ENCODE data around the gene CACNA2D3. TPM values are rescaled to one million over a fixed set of nuclear protein-coding genes. Genes with fewer than 3 reads are reported as not detected.

Gene CACNA2D3
- total RNA-seq, 1 experiment from 2014 or later = not detected

- TF ChIP-seq CTCF (conservative IDR thresholded peaks at IDR 0.05; ENCODE audit: low read depth, low read length) = no peak
- TF ChIP-seq EZH2phosphoT487 (IDR thresholded peaks at IDR 0.05; ENCODE audit: borderline replicate concordance, low read length) = no peak
- no peak for TF ChIP-seq EZH2 (IDR thresholded peaks at IDR 0.05; ENCODE audit: low read length, unreplicated experiment)
- H3K27ac ChIP-seq (ENCODE audit: low read length) = no peak overlapping the region
- POLR2A ChIA-PET (ENCODE audit: unreplicated experiment) = no interaction called here
- CTCF ChIA-PET = no interaction called here
- ATAC-seq = no peak
- no peak overlapping the region for H2AFZ ChIP-seq (ENCODE audit: low read length)
- no peak overlapping the region for H3K9ac ChIP-seq (ENCODE audit: low read length)
- no TSS peak for BruUV-seq (replicated peaks)
- no peaks in the 10 kb centered on the region for H3K9me3 ChIP-seq (ENCODE audit: low read length)
- H3K36me3 ChIP-seq (ENCODE audit: low read depth, low read length) = no peaks in the 10 kb centered on the region
- H3K4me3 ChIP-seq (ENCODE audit: low read length) = no peak overlapping the region
- H3K27me3 ChIP-seq (ENCODE audit: low read length) = no peaks in the 10 kb centered on the region
- no peaks in the 10 kb centered on the region for H4K20me1 ChIP-seq (ENCODE audit: low read length)
- H3K4me2 ChIP-seq (ENCODE audit: low read length) = no peak overlapping the region
- no peak for DNase-seq
- H3K9me2 ChIP-seq (replicated peaks; ENCODE audit: low read length) = no peaks in the 10 kb centered on the region
- H3K4me1 ChIP-seq (ENCODE audit: insufficient read depth, low read length) = no peaks in the 10 kb centered on the region
- intact Hi-C loops (cut with micrococcal nuclease) = no loop called here
- H3F3A ChIP-seq (ENCODE audit: low read length, unreplicated experiment) = no peaks in the 10 kb centered on the region
- no peaks in the 10 kb centered on the region for H3K79me2 ChIP-seq (ENCODE audit: low read length)
Measured at GRCh38 chr3:54591157-54591556, 468.8 kb downstream of the CACNA2D3 start.

GRCh38 chr3:54593653-54594052 lies 471.3 kb downstream of the CACNA2D3 start:
- intact Hi-C loops (cut with micrococcal nuclease) = no loop called here
- H3F3A ChIP-seq (ENCODE audit: low read length, unreplicated experiment) = no peaks in the 10 kb centered on the region
- POLR2A ChIA-PET (ENCODE audit: unreplicated experiment) = no interaction called here

GRCh38 chr3:54596087-54596486 lies 473.7 kb downstream of the CACNA2D3 start:
- Histone ChIP-seq H3K9me2 (replicated peaks; ENCODE audit: low read length) (no peaks in the 10 kb centered on the region), H2AFZ (ENCODE audit: low read length) (no peak overlapping the region), H3K9me3 (ENCODE audit: low read length) (no peaks in the 10 kb centered on the region), H3K79me2 (ENCODE audit: low read length) (no peaks in the 10 kb centered on the region), H4K20me1 (ENCODE audit: low read length) (no peaks in the 10 kb centered on the region), H3K4me1 (ENCODE audit: insufficient read depth, low read length) (no peaks in the 10 kb centered on the region), H3K4me2 (ENCODE audit: low read length) (no peak overlapping the region), H3K27ac (ENCODE audit: low read length) (no peak overlapping the region), H3K36me3 (ENCODE audit: low read depth, low read length) (no peaks in the 10 kb centered on the region), H3K27me3 (ENCODE audit: low read length) (peaks cover 33% of the 10 kb centered on the region), H3F3A (ENCODE audit: low read length, unreplicated experiment) (no peaks in the 10 kb centered on the region), H3K4me3 (ENCODE audit: low read length) (no peak overlapping the region), H3K9ac (ENCODE audit: low read length) (no peak overlapping the region)
- TF ChIP-seq EZH2phosphoT487 (IDR thresholded peaks at IDR 0.05; ENCODE audit: borderline replicate concordance, low read length) = no peak
- no peak for TF ChIP-seq CTCF (conservative IDR thresholded peaks at IDR 0.05; ENCODE audit: low read depth, low read length)
- no peak for TF ChIP-seq EZH2 (IDR thresholded peaks at IDR 0.05; ENCODE audit: low read length, unreplicated experiment)
- POLR2A ChIA-PET (ENCODE audit: unreplicated experiment) = no interaction called here
- DNase-seq (no peak), ATAC-seq (no peak)
- intact Hi-C loops (cut with micrococcal nuclease) = no loop called here
- no TSS peak for BruUV-seq (replicated peaks)
- CTCF ChIA-PET = no interaction called here

More at GRCh38 chr3:54593653-54594052, 471.3 kb downstream of the CACNA2D3 start:
- ATAC-seq (no peak), DNase-seq (no peak)
- Histone ChIP-seq H2AFZ (ENCODE audit: low read length) (no peak overlapping the region), H3K4me2 (ENCODE audit: low read length) (no peak overlapping the region), H3K9me2 (replicated peaks; ENCODE audit: low read length) (no peaks in the 10 kb centered on the region), H3K9me3 (ENCODE audit: low read length) (no peaks in the 10 kb centered on the region), H3K27ac (ENCODE audit: low read length) (no peak overlapping the region), H3K4me3 (ENCODE audit: low read length) (no peak overlapping the region), H3K36me3 (ENCODE audit: low read depth, low read length) (no peaks in the 10 kb centered on the region), H3K4me1 (ENCODE audit: insufficient read depth, low read length) (no peaks in the 10 kb centered on the region), H3K27me3 (ENCODE audit: low read length) (peaks cover 9% of the 10 kb centered on the region), H4K20me1 (ENCODE audit: low read length) (no peaks in the 10 kb centered on the region), H3K9ac (ENCODE audit: low read length) (no peak overlapping the region), H3K79me2 (ENCODE audit: low read length) (no peaks in the 10 kb centered on the region)
- TF ChIP-seq EZH2phosphoT487 (IDR thresholded peaks at IDR 0.05; ENCODE audit: borderline replicate concordance, low read length) = no peak
- no peak for TF ChIP-seq CTCF (conservative IDR thresholded peaks at IDR 0.05; ENCODE audit: low read depth, low read length)
- no peak for TF ChIP-seq EZH2 (IDR thresholded peaks at IDR 0.05; ENCODE audit: low read length, unreplicated experiment)
- CTCF ChIA-PET = no interaction called here
- BruUV-seq (replicated peaks) = no TSS peak
